Stimulated activated CD4-positive, alpha-beta T cell treated with anti-CD3 and anti-CD28 coated beads, Interleukin-4, amount 100 ng/mL, for 4 hours (primary cell): ENCODE results near the gene PFKFB1.
"Not testable (repeated sequence)": the region's sequence is repeated elsewhere in the genome, so short reads cannot be mapped to it uniquely, and the experiment has no call there.

Source experiments
- DNase-seq, 2 experiments: peaks; one replicate each; pipeline ENCODE4 v3.0.0-alpha.2; 2020

PFKFB1 gene

GRCh38 chrX:54992911-54993622, 921 bp downstream of the PFKFB1 start:
- DNase-seq, result no peak

GRCh38 chrX:54991706-54992105, 2.3 kb downstream of the PFKFB1 start:
- DNase-seq, result no peak

- not testable (repeated sequence) for DNase-seq
Measured at GRCh38 chrX:54983306-54983705, 10.7 kb downstream of the PFKFB1 start.

GRCh38 chrX:54980334-54980733, 13.7 kb downstream of the PFKFB1 start:
- DNase-seq, result no peak

GRCh38 chrX:54979432-54979831, 14.6 kb downstream of the PFKFB1 start:
- no peak for DNase-seq

- no peak for DNase-seq
Measured at GRCh38 chrX:54978448-54978847, 15.5 kb downstream of the PFKFB1 start.

GRCh38 chrX:54977387-54977786, 16.6 kb downstream of the PFKFB1 start:
- no peak for DNase-seq

- no peak for DNase-seq
Measured at GRCh38 chrX:54964766-54965497, 29.1 kb downstream of the PFKFB1 start.

- no peak for DNase-seq
Measured at GRCh38 chrX:54961750-54962149, 32.2 kb downstream of the PFKFB1 start.

GRCh38 chrX:54950730-54951375, 43.1 kb downstream of the PFKFB1 start:
- no peak for DNase-seq

- DNase-seq, result no peak
Measured at GRCh38 chrX:54945224-54945623, 48.8 kb downstream of the PFKFB1 start.

GRCh38 chrX:54944816-54945215, 49.2 kb downstream of the PFKFB1 start:
- DNase-seq, result no peak

- DNase-seq, result no peak
Measured at GRCh38 chrX:54937416-54937815, 56.6 kb downstream of the PFKFB1 start.

- no peak for DNase-seq
Measured at GRCh38 chrX:54935306-54935705, 58.7 kb downstream of the PFKFB1 start.

GRCh38 chrX:54934890-54935289, 59.1 kb downstream of the PFKFB1 start:
- DNase-seq, result no peak

GRCh38 chrX:54934058-54934457, 59.9 kb downstream of the PFKFB1 start:
- no peak for DNase-seq

GRCh38 chrX:54933150-54933826, 60.7 kb downstream of the PFKFB1 start:
- no peak for DNase-seq

GRCh38 chrX:54931107-54931506, 62.9 kb downstream of the PFKFB1 start:
- DNase-seq, result no peak

- DNase-seq, result no peak
Measured at GRCh38 chrX:54930291-54931049, 63.5 kb downstream of the PFKFB1 start.

- DNase-seq, result no peak
Measured at GRCh38 chrX:54928876-54929275, 65.1 kb downstream of the PFKFB1 start.

GRCh38 chrX:54926978-54927377, 67.0 kb downstream of the PFKFB1 start:
- DNase-seq, result no peak

- no peak for DNase-seq
Measured at GRCh38 chrX:54923376-54923775, 70.6 kb downstream of the PFKFB1 start.

- no peak for DNase-seq
Measured at GRCh38 chrX:54922547-54922946, 71.4 kb downstream of the PFKFB1 start.
